BE2C (cell line): ENCODE data around the gene WNT7B.

Source experiments
- DNase-seq: peaks from one replicate; pipeline ENCODE4 v3.0.0-alpha.2; 2020
- H3K27me3 ChIP-seq: fragments of 250-450 bp; sonication (Bioruptor Pico); 2 replicates; pipeline ENCODE4 v1.5.1; 2020; ENCODE audit warnings: mild to moderate bottlenecking
- H3K36me3 ChIP-seq: fragments of 250-450 bp; sonication (Bioruptor Pico); 2 replicates; pipeline ENCODE4 v1.5.1; 2020; ENCODE audit warnings: mild to moderate bottlenecking
- H3K4me1 ChIP-seq: fragments of 250-450 bp; sonication (Bioruptor Pico); 2 replicates; pipeline ENCODE4 v1.5.1; 2020
- H3K4me3 ChIP-seq: 2 replicates; pipeline ENCODE4 v1.5.1; 2011; ENCODE audit warnings: low read depth, low read length
- H3K9me3 ChIP-seq: fragments of 250-450 bp; sonication (Bioruptor Pico); 2 replicates; pipeline ENCODE4 v1.5.1; 2020
- CTCF ChIP-seq: IDR thresholded peaks from 2 replicates; pipeline ENCODE4 v1.5.1; 2012; ENCODE audit warnings: mild to moderate bottlenecking, low read depth, low read length

Gene WNT7B

GRCh38 chr22:45957826-45958225 is 19.1 kb downstream of the WNT7B start:
- Histone ChIP-seq H3K27me3 (no peaks in the 10 kb centered on the region), H3K4me1 (peaks cover 14% of the 10 kb centered on the region), H3K4me3 (no peak overlapping the region), H3K9me3 (no peaks in the 10 kb centered on the region), H3K36me3 (no peaks in the 10 kb centered on the region)
- no peak for DNase-seq
- TF ChIP-seq CTCF, result no peak

- no peaks in the 10 kb centered on the region for H3K9me3 ChIP-seq
- H3K36me3 ChIP-seq, result no peaks in the 10 kb centered on the region
- no peak for DNase-seq
- TF ChIP-seq CTCF, result no peak
- H3K4me3 ChIP-seq, result no peak overlapping the region
- peaks cover 11% of the 10 kb centered on the region for H3K4me1 ChIP-seq
- H3K27me3 ChIP-seq, result no peaks in the 10 kb centered on the region
Measured at GRCh38 chr22:45953178-45953577, 23.8 kb downstream of the WNT7B start.

- no peak for TF ChIP-seq CTCF
- no peaks in the 10 kb centered on the region for H3K9me3 ChIP-seq
- DNase-seq, result no peak
- H3K36me3 ChIP-seq, result no peaks in the 10 kb centered on the region
- no peak overlapping the region for H3K4me3 ChIP-seq
- H3K4me1 ChIP-seq, result peaks cover 11% of the 10 kb centered on the region
- no peaks in the 10 kb centered on the region for H3K27me3 ChIP-seq
Measured at GRCh38 chr22:45952553-45952952, 24.4 kb downstream of the WNT7B start.

- H3K4me1 ChIP-seq, result peaks cover 11% of the 10 kb centered on the region
- H3K27me3 ChIP-seq, result no peaks in the 10 kb centered on the region
- H3K4me3 ChIP-seq, result no peak overlapping the region
- no peak for TF ChIP-seq CTCF
- no peaks in the 10 kb centered on the region for H3K9me3 ChIP-seq
- DNase-seq, result no peak
- no peaks in the 10 kb centered on the region for H3K36me3 ChIP-seq
Measured at GRCh38 chr22:45952151-45952550, 24.8 kb downstream of the WNT7B start.

GRCh38 chr22:45949891-45950290 is 27.1 kb downstream of the WNT7B start:
- H3K9me3 ChIP-seq, result no peaks in the 10 kb centered on the region
- DNase-seq, result no peak
- H3K4me1 ChIP-seq, result peaks cover 4% of the 10 kb centered on the region; the same call in 1 of the 2 replicates
- H3K27me3 ChIP-seq, result no peaks in the 10 kb centered on the region
- H3K4me3 ChIP-seq, result no peak overlapping the region
- TF ChIP-seq CTCF, result no peak
- H3K36me3 ChIP-seq, result no peaks in the 10 kb centered on the region

- no peak for DNase-seq
- H3K4me1 ChIP-seq, result peaks cover 4% of the 10 kb centered on the region; the same call in 1 of the 2 replicates
- H3K27me3 ChIP-seq, result no peaks in the 10 kb centered on the region
- H3K36me3 ChIP-seq, result no peaks in the 10 kb centered on the region
- no peak for TF ChIP-seq CTCF
- no peaks in the 10 kb centered on the region for H3K9me3 ChIP-seq
- H3K4me3 ChIP-seq, result no peak overlapping the region
Measured at GRCh38 chr22:45949258-45949870, 27.6 kb downstream of the WNT7B start.
